KMS-11 (cell line): ENCODE data around the gene DIS3L2.

Experiments
- H2AFZ ChIP-seq: fragments of 200-600 bp; sonication (generic); 2 replicates; pipeline ENCODE4 v1.6.1; 2016; ENCODE audit warnings: antibody characterized with exemption, mixed run types, low read depth
- H3K27ac ChIP-seq: fragments of 200-600 bp; sonication (generic); 2 replicates; pipeline ENCODE4 v1.6.1; 2016; ENCODE audit warnings: mild to moderate bottlenecking, mixed run types
- H3K27me3 ChIP-seq: fragments of 200-600 bp; sonication (generic); 2 replicates; pipeline ENCODE4 v1.6.1; 2017; ENCODE audit warnings: mild to moderate bottlenecking, low read depth, mixed run types, moderate library complexity; ENCODE audit not compliant: insufficient read depth
- H3K36me3 ChIP-seq: fragments of 200-600 bp; sonication (generic); 2 replicates; pipeline ENCODE4 v1.6.1; 2017; ENCODE audit warnings: mild to moderate bottlenecking, mixed run types; ENCODE audit not compliant: insufficient read depth
- H3K4me1 ChIP-seq: fragments of 200-600 bp; sonication (generic); 2 replicates; pipeline ENCODE4 v1.6.1; 2016; ENCODE audit warnings: mild to moderate bottlenecking, low read depth, mixed run types; ENCODE audit not compliant: poor library complexity, severe bottlenecking
- H3K4me2 ChIP-seq: fragments of 200-600 bp; sonication (generic); 2 replicates; pipeline ENCODE4 v1.7.0; 2016; ENCODE audit warnings: mild to moderate bottlenecking, mixed run types
- H3K4me3 ChIP-seq: fragments of 200-600 bp; sonication (generic); IDR thresholded peaks from 2 replicates; pipeline ENCODE4 v1.6.1; 2017; ENCODE audit warnings: low read depth, low read length, mixed read lengths; ENCODE audit not compliant: insufficient read depth
- H3K79me2 ChIP-seq: fragments of 200-600 bp; sonication (generic); 2 replicates; pipeline ENCODE4 v1.6.1; 2016; ENCODE audit warnings: low read depth, mixed run types; ENCODE audit not compliant: insufficient read depth
- H3K9ac ChIP-seq: fragments of 200-600 bp; sonication (generic); 2 replicates; pipeline ENCODE4 v1.6.1; 2016; ENCODE audit warnings: mild to moderate bottlenecking, mixed run types
- H4K20me1 ChIP-seq: fragments of 200-600 bp; sonication (generic); 2 replicates; pipeline ENCODE4 v1.6.1; 2016; ENCODE audit warnings: mild to moderate bottlenecking, mixed run types; ENCODE audit not compliant: insufficient read depth
- TF ChIP-seq, protein P1 (sequence below): fragments of 200-600 bp; sonication (generic); conservative IDR thresholded peaks from 2 replicates; pipeline ENCODE4 v1.6.1; 2017; ENCODE audit warnings: low read depth, mild to moderate bottlenecking, antibody characterized with exemption, low read length, moderate library complexity, mixed read lengths

The DIS3L2 gene

DNA sequence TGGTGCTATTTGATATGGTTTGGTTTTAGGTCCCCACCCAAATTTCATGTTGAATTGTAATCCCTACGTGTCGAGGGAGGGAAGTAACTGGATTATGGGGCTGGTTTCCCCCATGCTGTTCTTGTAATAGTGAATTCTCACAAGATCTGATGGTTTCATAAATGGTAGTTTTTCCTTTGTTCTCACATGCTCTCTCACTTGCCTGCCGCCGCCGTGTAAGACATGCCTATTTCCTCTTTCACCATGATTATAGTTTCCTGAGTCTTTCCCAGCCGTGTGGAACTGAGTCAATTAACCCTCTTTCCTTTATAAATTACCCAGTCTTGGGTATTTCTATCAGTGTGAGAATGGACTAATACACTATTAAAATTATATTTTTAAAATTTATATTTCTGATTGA lies 7.3 kb downstream of the DIS3L2 start:
- H3K4me2 ChIP-seq, result no peak overlapping the region
- H3K27me3 ChIP-seq, result no peaks in the 10 kb centered on the region
- H2AFZ ChIP-seq, result no peak overlapping the region
- TF ChIP-seq, protein P1, sequence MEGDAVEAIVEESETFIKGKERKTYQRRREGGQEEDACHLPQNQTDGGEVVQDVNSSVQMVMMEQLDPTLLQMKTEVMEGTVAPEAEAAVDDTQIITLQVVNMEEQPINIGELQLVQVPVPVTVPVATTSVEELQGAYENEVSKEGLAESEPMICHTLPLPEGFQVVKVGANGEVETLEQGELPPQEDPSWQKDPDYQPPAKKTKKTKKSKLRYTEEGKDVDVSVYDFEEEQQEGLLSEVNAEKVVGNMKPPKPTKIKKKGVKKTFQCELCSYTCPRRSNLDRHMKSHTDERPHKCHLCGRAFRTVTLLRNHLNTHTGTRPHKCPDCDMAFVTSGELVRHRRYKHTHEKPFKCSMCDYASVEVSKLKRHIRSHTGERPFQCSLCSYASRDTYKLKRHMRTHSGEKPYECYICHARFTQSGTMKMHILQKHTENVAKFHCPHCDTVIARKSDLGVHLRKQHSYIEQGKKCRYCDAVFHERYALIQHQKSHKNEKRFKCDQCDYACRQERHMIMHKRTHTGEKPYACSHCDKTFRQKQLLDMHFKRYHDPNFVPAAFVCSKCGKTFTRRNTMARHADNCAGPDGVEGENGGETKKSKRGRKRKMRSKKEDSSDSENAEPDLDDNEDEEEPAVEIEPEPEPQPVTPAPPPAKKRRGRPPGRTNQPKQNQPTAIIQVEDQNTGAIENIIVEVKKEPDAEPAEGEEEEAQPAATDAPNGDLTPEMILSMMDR, result no peak
- no peaks in the 10 kb centered on the region; the same call in 1 of the 2 replicates for H4K20me1 ChIP-seq
- no peaks in the 10 kb centered on the region for H3K36me3 ChIP-seq
- H3K9ac ChIP-seq, result no peak overlapping the region
- no peak overlapping the region for H3K4me3 ChIP-seq
- H3K79me2 ChIP-seq, result peaks cover 36% of the 10 kb centered on the region; the same call in 1 of the 2 replicates
- H3K4me1 ChIP-seq, result peaks cover 5% of the 10 kb centered on the region
- H3K27ac ChIP-seq, result no peak overlapping the region

DNA sequence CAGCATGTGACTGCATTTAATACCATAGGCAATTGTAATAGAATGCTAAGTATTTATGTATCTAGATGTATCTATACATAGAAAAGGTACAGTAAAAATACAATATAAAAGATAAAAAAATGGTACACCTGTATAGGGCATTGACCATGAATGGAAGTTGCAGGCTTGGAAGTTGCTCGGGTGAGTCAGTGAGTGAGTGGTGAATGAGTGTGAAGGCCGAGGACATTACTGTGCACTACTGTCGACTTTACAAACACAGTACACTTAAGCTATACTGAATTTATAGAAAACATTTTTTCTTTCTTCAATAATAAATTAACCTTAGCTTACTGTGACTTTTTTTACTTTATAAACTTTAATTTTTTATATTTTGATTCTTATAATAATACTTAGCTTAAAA lies 8.9 kb downstream of the DIS3L2 start:
- Histone ChIP-seq H3K27me3 (no peaks in the 10 kb centered on the region), H3K4me3 (no peak overlapping the region), H3K27ac (no peak overlapping the region), H3K36me3 (no peaks in the 10 kb centered on the region), H3K4me1 (no peaks in the 10 kb centered on the region), H4K20me1 (no peaks in the 10 kb centered on the region; the same call in 1 of the 2 replicates), H2AFZ (no peak overlapping the region), H3K9ac (no peak overlapping the region), H3K4me2 (no peak overlapping the region), H3K79me2 (peaks cover 20% of the 10 kb centered on the region; the same call in 1 of the 2 replicates)
- TF ChIP-seq, protein P1, result no peak

DNA sequence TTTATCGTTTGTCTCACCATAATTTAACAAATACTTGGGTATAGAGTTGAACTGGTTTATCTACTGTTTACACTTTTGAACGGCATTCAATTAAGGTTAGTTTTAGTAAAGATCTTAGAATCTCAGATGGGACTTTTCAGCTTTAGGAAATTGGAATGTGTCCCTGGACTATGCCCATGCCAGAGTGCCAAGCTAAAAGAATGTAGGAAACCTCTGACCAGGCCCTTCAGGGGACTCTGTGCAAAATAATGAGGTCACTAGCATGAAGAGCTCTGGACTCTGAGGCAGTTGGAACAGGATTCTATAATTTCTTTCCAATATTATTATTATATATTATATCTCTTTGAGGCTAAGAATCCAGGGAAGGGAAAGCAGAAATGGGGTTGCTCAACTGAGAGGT lies 13.5 kb downstream of the DIS3L2 start:
- Histone ChIP-seq H3K36me3 (no peaks in the 10 kb centered on the region), H3K4me3 (no peak overlapping the region), H3K4me2 (no peak overlapping the region), H3K9ac (no peak overlapping the region), H3K4me1 (no peaks in the 10 kb centered on the region), H3K27me3 (no peaks in the 10 kb centered on the region), H4K20me1 (no peaks in the 10 kb centered on the region; the same call in 1 of the 2 replicates), H3K79me2 (peaks cover 5% of the 10 kb centered on the region; the same call in 1 of the 2 replicates), H3K27ac (no peak overlapping the region), H2AFZ (no peak overlapping the region)
- TF ChIP-seq, protein P1, result no peak

DNA sequence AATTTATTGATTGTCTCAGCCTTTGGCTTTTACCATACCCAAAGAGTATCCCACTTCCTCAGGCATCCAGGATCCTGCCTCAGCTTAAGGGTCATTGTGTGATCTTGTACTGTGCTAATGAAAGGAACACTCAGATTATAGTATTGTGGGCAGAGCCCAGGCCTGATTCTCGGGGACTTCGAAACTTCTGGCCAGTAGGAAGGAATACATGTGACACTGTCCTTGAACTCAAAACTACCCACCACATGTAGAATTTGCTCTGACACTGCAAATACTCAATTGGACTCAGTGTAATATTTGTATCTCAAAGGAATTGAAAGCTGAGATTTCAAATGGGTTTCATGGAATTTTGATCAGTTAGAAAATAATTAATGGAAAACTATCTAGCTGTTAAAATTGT lies 15.9 kb downstream of the DIS3L2 start:
- Histone ChIP-seq H3K79me2 (peaks cover 8% of the 10 kb centered on the region; the same call in 1 of the 2 replicates), H3K4me1 (no peaks in the 10 kb centered on the region), H3K36me3 (no peaks in the 10 kb centered on the region), H3K27me3 (no peaks in the 10 kb centered on the region), H3K4me3 (no peak overlapping the region), H4K20me1 (no peaks in the 10 kb centered on the region; the same call in 1 of the 2 replicates), H3K4me2 (no peak overlapping the region), H3K9ac (no peak overlapping the region), H3K27ac (no peak overlapping the region), H2AFZ (no peak overlapping the region)
- TF ChIP-seq, protein P1, result no peak
